HG03457 (cell line): ENCODE measurements around the gene ZNF841.
A peak's percentile ranks its signal among the peaks of the same experiment; 100 is the strongest.
"Not testable (repeated sequence)": the region's sequence is repeated elsewhere in the genome, so short reads cannot be mapped to it uniquely, and the experiment has no call there.

Experiments
- ATAC-seq: cut with Tn5 transposase; IDR thresholded peaks from one replicate; pipeline ENCODE4 v1.9.1; 2021; ENCODE audit warnings: moderate number of reproducible peaks; ENCODE audit not compliant: unreplicated experiment

Gene ZNF841

DNA sequence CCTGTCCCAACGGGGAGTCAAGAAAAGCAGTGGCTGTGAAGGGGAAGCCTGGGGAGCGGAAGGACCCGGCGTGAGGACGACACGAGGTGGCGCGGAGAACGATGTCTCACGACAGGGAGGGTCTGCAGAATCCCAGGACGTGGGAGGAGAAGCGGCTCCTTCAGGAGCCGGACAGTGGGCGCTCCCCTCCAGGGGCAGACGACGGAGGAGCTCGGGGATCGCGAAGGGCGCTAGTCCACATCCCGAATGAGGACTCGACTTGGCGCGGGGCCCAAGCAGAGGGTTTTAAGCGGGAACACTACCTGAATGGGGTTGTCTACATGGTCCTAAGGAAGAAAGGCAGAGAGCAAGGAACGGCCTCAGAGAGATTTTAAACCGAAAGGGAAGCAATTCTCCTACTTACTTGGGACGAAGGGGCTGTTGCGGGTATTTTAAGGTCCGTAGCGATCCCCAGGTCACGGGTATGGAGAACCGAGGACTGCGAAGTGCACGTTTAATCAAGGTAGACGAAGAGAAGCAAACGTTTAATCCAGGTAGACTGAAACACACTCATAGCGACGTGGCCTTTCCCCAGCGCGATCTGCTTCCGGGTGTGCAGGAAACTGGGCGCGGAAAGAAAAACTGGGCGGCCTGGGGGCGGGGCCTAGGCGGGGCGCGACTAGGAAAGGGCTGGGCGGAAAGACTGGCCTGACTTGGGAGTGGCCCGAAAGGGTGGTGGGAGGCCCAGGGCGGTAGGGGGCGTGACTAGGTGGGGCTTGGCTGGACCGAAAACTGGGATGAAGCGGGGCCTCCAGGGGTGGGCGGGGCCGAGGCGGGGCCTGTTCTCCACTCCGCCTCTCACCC is at the start of gene ZNF841:
Gene ZNF841 (minus strand): TSS at position 594 of the 843 bp plus-strand sequence. CDS start 10,964 bp downstream, outside the sequence.
- ATAC-seq = peak; percentile 73

DNA sequence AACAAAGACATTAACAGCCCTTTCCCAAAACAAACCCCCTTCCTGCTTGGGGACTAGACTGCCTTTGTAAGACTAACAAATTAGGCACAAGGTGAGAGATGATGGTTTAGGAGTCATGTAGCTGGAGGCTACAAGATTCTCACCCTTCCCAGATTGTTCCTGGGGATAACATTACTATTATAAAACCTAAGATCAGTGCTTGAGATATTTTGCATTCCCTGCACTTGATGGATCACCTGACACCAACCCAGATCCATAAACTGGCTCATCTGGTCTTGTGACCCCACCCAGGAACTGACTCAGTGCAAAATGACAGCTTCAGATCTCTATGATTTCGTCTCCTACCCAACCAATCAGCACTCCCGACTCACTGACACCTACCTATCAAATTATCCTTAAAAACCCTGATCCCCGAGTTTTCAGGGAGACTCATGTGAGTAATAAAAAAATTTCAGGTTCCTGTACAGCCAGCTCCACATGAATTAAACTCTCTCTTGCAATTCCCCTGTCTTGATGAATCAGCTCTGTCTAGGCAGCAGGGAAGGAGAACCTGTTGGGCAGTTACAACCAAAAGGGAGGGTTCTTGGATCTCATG is 46.5 kb upstream of the ZNF841 start:
- ATAC-seq = no peak

DNA sequence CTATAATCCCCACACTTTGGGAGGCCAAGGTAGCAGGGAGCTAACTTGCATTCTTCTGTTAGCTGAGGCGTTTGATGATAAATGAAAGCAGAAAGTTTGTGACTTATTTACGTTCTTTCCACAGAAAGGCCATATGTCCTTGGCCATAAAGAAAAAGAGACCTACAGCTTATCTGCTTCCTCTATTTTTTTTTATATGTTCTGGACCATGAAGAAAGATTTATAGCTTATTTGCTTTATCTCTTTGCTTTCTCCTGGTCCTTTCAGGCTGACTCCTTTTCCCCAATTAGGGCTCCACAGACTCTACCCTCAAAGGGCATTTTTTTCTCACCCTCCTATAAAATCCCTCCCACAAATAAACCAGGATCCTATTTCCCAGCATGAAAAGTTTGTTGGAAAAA is 45.6 kb upstream of the ZNF841 start:
- ATAC-seq = no peak

DNA sequence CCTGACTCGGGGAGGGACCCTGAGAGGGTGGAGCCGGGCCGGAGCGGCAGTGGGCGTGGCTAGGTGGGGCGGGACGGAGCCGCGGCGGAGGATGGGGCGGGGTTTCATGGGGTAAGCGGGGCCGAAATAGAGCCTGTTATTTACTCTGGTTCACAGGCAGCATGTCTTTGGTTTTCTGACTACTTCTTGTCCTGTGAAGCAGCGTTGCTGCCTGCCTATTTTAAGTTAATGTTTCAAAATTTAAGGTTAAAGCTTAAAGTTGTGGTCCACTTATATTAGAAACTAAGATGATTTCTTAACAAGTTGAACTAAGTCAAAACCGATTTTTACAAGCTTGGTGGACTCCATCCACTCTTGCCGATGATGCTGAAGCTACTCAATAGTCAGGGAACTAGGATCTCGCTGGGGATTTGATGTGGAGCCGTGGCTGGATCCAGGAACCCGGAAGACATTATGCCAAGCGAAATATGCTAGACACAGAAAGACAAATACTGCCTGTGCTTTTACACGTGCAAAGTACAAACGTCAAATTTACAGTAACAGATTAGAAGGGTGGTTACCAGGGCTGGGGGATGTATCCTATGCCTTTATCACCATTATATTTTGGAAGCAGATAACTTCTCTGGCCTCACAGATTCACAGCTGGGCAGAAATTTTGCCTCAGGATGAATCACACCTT is 44.6 kb upstream of the ZNF841 start:
- peak; percentile 90 for ATAC-seq

DNA sequence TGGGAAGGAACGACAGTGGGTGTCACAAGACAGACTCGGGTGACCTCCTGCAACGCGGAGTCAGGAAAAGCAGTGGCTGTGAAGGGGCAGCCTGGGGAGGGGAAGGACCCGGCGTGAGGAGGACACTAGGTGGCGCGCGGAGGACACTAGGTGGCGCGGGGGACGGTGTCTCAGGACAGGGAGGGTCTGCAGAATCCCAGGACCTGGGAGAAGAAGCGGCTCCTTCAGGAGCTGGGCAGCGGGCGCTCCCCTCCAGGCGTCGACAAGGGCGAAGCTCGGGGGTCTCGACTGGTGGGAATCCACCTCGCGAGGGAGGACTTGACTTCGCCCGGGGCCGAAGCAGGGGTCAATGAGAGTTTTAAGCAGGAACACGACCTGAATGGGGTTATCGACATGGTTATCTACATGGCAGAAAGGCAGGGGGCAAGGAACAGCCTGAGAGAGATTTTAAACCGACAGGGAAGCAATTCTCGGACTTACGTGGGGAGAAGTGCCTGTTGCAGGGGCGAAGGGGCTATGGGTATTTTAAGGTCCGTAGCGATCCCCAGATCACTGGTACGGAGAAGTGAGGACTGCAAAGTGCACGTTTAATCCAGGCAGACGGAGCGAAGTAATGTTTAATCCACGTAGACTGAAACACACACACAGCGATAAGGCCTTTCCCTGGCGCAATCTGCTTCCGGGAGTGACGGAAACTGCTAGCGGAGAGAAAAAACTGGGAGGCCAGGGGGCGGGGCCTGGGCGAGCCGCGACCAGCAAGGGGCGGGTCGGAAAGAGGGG is 43.9 kb upstream of the ZNF841 start, which contains the start of gene ZNF616:
Gene ZNF616 (minus strand): TSS at position 687 of the 780 bp plus-strand sequence. CDS start 9,426 bp downstream, outside the sequence.
- ATAC-seq = no peak

DNA sequence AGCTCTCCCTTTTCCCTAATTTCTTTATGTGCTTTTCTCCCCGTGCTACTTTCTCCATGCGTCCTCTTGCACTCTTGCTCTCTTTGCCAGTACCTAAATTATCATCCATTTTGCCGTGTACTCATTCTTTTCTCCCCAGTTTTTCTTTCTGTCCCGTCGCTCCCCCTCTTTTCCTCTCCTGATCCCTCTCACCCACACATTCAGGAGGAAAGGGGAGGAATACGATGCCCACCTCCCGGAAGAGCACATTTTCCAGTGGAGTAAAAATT is 43.4 kb upstream of the ZNF841 start:
- no peak for ATAC-seq

DNA sequence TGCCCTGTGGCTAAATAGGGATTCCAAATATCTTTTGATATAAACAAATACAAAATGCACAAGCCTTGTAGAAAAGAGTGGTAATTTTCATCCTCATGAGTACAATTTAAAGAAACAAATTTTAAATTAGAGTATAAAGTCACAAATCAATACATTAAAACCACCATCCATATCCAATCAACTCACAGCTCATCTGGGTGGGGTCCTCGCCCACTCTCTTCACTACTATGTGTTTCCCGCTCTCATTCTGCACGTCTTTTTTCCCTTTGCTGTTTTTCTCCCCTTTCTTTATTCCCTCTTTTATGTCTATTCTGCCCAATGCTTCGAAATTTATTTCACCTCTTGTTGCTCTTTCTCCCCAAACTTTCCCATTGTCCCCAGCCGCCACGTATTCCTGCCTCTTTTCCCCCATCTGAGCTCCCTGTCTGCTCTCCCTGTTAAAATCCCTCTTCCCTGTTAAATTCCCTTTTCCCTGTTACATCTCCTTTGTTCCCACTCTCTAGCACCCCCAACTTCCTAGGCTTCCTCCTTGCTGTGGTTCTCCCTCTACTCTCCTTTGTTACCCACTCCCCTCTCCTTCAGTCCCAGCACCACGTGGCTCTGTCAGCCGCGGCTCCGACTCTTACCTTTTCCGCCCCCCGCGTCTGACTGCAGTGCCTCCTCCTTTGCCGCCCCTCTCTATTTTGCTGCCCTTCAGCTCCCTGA is 42.9 kb upstream of the ZNF841 start:
- no peak for ATAC-seq

DNA sequence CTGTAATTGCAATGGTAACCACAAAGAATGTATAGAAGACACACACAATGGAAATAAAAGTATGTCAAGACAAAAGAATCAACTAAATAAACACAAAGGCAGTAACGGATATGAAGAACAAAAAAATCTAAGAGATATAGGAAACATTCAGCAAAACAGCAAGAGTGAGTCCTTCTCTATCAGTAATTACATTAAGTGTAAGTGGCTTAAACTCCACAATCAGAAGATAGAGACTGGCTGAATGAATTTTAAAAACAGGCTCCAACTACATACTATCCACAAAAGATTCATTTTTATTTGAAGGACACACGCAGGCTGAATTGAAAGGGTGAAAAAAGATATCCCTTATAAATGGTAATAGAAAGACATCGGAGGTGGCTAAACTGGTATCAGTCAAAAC is 24.7 kb upstream of the ZNF841 start:
- ATAC-seq = no peak

DNA sequence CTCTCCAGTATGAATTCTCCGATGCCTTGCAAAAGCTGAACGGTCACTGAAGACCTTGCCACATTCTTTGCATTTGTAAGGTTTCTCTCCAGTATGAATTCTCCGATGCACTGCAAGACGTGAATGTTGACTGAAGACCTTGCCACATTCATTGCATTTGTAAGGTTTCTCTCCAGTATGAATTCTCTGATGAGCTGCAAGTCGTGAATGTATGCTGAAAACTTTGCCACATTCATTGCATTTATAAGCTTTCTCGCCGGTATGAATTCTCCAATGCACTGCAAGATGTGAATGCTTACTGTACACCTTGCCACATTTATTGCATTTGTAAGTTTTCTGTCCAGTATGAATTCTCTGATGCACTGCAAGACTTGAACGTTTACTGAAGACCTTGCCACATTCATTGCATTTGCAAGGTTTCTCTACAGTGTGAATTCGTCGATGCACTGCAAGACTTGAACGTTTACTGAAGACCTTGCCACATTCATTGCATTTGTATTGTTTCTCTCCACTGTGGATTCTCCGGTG is 20.0 kb upstream of the ZNF841 start:
- ATAC-seq = no peak

DNA sequence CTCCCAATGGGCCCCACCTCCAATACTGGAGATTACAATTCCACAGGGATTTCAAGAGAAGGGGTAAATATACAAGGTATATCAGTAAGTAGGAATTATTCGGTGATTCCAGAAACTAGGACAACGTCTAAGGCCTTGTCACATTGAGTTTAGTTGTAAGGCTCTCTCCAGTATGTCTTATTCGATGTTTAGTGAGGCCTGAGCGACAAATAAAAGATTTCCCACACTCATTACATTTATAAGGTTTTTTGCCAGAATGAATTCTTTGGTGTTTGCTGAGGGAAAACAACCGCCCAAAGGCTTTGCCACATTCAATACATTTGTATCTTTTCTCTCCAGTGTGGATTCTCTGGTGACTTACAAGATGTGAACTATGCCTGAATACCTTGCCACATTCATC is 19.1 kb upstream of the ZNF841 start:
- no peak for ATAC-seq

DNA sequence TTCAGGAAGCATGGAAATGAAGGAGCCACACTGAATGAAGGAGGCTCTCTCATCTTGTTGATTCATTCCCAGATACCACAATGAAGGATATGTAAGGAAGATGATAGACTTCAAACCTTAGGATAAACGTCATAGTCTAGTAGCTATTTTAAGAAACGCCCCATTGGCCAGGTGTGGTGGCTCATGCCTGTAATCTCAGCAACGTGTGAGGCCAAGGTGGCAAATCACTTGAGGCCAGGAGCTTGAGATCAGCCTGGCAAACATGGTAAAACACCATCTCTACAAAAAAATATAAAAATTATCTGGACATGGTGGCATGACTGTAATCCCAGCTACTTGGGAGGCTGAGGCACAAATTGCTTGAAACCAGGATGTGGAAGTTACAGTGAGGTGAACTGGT is 17.1 kb upstream of the ZNF841 start:
- ATAC-seq = no peak

DNA sequence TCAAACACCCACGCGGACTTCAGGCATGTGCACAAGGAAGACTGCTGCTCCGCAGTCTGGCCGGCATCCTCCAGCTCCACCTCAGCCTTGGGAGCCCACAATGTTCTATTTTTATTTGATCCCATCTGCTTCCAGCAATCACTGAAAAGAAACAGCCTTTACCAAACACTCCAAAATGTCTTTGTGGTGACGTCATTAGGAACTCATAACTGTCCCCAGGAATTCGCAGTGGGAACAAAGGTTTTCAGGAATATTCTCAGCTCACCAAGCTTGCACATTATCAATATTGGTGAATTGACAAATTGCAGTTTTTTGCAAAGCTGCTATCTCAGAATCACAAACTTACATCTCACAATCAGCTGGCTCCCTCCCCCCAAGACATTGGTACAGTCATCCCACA is 15.2 kb upstream of the ZNF841 start:
- no peak for ATAC-seq

DNA sequence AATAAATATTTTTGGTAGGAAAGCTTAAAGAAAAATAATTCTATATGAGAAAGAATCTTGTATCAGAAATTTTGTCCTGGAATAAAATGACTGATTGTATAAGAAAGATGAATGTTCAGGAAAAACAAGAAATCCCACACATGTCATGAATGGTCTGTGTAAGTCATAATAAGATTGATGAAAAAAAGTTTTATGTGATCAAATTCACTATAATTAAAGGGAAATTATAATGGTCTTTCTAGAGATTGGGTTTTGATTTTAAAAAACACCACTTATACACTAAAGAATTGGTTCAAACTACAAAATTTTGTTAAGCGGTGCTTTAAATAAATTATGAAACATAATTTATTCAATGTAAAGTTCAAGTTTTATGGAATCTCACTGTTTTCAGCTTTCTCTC is 7.2 kb upstream of the ZNF841 start:
- ATAC-seq = no peak

DNA sequence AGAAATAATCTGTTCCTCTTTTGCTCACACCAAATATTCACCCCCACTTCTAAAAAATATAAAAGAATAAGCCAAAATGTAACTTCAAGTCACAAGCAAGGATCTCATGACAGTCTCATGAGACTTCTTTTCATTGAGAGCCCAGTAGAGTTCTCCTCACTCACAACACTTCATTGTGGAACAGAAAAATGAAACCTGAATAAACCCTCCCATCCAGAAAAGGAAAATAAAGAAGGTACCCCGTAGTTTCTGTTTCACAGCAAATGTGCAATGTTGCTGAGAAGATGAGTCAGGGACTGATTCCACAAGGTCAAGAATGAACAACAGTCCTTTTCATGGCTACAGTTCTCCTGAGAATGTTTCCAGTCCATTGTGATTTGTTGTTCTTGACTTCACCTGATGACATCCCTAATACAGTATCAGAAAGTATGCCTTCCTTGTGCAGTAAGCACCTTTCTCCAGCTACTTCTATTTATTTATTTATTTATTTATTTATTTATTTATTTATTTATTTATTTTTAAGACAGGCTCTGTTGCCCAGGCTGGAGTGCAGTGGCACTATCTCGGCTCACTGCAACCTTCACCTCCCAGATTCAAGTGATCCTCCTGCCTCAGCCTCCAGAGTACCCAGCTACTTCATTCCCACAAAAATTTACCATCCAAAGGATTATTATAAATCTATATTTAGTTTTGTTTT is 6.4 kb upstream of the ZNF841 start:
- no peak for ATAC-seq

DNA sequence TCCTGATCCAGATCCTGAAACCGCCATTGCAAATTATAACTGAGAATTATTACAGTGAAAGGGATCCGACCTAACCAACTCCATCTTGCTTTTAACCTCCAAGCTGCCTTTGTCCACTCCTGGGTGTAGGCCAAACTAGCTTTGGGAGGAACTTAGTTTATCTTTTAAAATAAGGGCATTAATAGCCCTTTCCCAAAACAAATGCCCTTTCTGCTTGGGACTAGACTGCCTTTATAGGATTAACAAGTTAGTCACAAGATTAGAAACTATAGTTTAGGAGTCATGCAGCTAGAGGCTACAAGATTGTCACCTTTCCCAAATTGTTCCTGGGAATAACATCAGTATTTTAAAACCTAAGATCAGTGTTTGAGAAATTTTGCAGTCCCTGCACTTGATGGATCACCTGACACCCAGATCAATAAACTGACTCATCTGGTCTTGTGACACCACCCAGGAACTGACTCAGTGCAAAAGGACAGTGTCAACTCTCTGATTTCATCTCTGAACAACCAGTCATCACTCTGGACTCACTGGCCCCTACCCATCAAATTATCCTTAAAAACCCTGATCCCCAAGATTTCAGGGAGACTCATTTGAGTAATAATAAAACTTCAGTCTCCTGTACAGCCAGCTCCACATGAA is 4.1 kb upstream of the ZNF841 start:
- no peak for ATAC-seq

DNA sequence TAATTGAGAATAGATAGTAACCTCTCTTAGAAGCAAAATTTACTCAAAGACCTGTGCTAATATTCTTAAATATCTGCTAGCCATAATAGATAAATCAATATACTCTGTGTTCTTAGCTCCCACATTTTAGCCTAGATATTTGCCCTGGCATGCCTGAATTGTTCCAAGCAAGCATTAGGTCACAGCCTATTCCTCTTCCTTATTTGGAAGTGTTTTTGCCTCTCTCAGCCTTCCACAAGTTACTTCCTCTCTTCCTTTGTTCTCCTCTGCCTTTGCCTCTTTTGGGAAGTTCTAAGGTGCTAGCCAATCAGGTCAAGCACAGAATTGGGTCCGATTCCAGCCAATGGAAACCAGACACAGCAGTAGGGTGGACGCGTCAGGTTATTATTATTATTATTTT is 851 bp upstream of the ZNF841 start:
- not testable (repeated sequence) for ATAC-seq

DNA sequence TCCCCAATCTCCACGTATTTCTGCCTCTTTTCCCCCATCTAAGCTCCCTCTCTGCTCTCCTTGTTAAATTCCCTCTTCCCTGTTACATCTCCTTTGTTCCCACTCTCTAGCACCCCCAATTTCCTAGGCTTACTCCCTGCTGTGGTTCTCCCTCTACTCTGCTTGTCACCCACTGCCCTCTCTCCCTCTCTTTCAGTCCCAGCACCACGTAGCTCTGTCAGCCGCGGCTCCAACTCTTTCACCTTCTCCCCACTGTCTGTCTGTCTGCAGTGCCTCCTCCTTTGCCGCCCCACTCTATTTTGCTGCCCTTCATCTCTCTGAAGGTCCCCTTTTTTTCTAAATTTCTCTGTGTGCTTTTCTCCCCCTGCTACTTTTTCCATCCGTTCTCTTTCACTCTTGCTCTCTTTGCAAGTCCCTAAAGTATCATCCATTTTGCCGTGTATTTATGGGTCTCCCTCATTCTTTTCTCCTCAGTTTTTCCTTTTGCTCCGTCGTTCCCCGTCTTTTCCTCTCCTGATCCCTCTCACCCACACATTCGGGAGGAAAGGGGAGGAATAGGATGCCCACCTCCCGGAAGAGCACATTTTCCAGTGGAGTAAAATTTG is 937 bp downstream of the ZNF841 start:
- no peak for ATAC-seq

DNA sequence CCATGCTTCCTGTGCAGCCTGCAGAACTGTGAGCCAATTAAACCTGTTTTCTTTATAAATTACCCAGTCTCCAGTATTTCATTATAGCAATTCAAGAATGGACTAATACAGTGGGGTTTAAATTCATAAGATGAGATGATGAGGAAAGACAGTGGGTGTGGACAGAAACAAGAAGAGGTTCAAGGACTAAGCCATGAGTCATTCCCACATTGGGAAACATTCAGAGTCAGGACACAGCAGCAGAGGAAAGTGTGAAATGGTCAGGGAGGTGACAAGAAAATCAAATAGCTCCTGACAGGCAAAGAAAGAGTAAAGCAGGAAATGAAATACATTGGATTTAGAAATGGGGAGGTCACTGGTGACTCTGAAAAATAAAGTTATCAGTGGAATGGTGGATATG is 9.1 kb downstream of the ZNF841 start:
- no peak for ATAC-seq

DNA sequence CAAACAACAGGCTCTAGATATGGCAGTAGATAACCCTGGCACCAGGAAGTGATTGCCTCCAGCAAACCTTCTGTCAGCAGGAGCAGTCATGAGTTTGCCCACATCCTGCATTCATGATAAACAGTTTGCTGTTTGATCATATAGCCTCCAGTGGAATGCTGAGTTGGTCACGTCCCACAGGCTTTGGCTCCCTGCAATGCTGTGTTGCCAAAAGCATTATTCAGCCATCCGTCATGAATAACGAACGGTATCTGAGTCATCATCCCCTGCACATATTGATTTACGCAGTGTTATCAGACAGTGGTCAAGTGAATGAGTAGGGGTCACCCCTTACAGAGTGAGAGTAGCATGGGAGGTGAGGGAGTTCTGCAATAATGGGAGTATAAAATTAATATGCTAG is 25.1 kb downstream of the ZNF841 start:
- ATAC-seq = no peak
